ENCODE results near the gene GMEB2.

Gene GMEB2

DNA sequence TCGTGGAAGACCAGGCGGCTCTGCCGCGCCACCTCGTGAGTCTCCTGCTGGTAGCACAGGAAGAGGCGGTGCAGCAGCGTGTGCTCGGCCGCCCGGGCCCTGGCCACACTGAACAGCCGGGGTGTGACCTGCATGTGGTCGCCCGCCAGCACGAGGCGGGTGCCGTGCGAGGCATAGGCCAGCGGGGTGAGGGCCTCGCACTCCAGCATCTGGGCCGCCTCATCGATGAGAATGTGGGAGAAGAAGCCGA, 59.8 kb downstream of the GMEB2 start:
- no peak for TF ChIP-seq CTCF (IDR thresholded peaks at IDR 0.05; ENCODE audit: insufficient read depth, low read depth, low read length, missing control alignments)
- H3K4me3 ChIP-seq (ENCODE audit: low read length) = no peak overlapping the region
- DNase-seq (ENCODE audit: low read depth) = no peak

DNA sequence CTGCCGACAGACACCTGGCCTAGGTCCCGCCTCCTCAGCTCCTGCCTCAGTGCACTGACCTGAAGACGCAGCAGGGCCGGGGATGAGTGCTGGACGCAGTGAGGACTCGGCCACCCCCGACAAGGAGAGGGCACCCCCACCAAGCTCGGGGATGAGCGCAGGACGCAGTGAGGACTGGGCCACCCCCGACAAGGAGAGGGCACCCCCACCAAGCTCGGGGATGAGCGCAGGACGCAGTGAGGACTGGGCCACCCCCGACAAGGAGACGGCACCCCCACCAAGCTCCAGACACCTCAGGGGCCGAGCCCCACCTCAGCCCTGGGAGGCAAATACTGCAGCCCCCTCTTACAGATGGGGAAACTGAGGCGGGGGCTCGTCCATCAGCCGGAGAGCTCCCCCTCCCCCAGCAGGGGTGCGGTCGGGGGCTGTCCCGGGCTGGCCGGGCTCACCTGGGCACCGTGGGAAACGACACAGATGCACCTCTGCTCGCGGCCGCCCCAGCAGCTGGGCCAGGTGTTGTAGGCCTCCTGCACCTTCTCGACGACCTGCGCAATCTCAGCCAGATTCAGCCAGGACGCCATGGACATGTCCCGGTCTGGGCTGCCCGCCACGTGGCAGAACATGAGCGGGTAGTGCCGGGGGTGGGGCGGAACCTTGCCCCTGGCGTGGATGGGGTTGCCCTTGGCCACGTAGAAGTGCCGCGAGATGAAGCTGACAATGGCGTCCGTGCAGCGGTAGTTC, 60.3 kb downstream of the GMEB2 start:
- no peak for DNase-seq (ENCODE audit: low read depth)
- TF ChIP-seq CTCF (IDR thresholded peaks at IDR 0.05; ENCODE audit: insufficient read depth, low read depth, low read length, missing control alignments) = no peak
- H3K4me3 ChIP-seq (ENCODE audit: low read length) = no peak overlapping the region

DNA sequence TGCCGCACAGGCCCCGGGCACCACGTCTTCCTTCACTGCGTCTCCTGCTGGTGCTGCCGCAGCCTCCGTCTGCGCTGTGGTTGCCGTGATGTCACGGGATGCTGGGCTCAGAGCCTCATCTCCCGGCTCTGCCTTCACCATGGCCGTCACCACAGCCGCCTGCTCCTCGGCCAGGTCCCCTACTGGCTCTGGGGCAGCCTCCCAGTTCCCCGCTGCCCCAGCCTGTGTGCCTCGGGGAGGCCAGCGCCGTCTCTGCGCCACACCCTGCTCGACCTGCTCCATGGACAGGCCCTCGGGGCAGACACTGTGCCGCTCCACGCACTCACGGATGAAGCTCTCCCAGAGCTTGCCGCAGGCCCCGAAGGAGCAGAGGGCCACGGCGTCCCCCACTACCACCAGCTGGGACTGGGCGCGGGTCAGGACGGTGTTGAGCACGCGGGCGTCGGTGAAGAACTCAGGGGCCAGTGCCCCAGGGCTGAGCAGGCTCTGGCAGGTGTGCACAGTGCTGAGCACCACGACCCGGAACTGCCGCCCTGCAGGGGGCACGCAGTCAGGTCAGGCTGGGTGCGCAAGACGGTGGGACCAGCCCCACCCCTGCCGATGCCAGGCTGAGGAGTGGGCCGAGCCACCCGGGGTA, 61.1 kb downstream of the GMEB2 start:
- no peak for DNase-seq (ENCODE audit: low read depth)

DNA sequence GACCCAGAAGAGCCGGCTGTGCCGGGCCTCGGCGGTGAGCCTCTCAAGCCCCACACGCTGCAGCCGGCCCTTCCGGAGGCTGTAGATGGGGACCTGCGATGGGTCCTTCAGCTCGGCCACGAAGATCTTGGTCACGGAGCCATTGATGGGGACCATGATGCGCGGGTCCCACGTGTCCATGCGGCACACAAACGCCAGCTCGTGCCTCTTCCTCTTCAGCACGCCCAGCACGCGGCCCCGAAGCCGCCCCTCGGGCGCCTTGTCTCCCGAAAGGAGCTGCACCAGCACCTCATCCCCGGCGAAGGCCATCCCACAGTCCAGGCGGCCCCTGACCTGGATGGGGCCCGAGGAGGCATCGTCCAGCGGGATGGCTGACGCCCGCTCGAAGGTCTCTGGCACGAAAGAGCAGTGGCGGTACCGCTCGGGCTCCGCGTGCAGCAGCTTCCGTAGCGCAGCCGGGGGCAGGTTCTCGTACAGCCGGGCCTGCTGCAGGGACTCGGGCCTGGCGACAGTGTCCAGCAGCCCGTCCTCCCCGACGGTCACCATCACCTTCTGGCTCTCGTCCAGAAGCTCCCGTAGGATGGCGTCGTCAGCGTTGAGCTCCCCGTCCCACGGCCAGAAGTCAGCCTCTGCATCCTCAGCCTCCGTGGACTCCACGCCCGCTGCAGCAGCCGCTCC, 61.7 kb downstream of the GMEB2 start:
- H3K4me3 ChIP-seq (ENCODE audit: low read length) = no peak overlapping the region
- no peak for TF ChIP-seq CTCF (IDR thresholded peaks at IDR 0.05; ENCODE audit: insufficient read depth, low read depth, low read length, missing control alignments)
- no peak for DNase-seq (ENCODE audit: low read depth)

More for the DNA sequence above, 61.1 kb downstream of the GMEB2 start:
- TF ChIP-seq CTCF (IDR thresholded peaks at IDR 0.05; ENCODE audit: insufficient read depth, low read depth, low read length, missing control alignments) = no peak
- no peak overlapping the region for H3K4me3 ChIP-seq (ENCODE audit: low read length)

- H3K4me3 ChIP-seq (ENCODE audit: low read length) = no peak overlapping the region
- no peak for TF ChIP-seq CTCF (IDR thresholded peaks at IDR 0.05; ENCODE audit: insufficient read depth, low read depth, low read length, missing control alignments)
Observed at GRCh38 chr20:63564036-63564810, 62.7 kb downstream of the GMEB2 start.

DNA sequence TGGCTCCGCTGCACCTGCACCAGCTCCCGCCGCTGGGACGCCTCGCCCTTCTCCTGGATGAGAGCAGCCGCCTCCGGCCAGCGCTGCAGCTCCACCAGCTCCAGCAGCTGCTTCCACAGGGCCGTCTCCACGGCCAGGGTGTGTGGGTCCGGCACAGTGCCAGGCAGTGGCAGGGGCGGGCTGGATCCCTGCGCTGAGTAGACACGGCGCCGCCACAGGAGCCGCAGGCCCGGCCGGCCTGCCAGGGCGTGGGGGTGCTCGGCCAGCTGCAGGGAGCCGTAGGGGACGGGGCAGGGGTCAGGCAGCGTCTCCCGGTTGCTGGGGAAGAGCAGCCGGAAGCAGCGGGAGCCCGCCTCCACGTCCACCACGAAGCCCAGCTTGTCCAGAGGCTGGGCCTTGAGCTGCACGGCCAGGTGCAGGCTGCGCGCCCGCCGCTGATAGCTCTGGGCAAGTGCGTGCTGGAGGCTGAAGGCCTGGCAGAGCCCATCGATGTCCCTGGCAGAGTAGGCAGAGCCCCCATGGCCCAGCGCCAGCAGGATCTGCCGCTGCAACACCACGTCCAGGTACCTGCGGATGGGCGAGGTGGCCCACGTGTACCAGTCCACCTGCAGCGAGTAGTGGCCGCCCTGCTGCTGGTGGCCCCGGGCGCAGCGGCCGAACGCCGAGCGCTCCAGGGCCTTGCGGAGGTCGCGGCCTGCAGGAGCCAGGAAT, 63.5 kb downstream of the GMEB2 start:
- no peak for TF ChIP-seq CTCF (IDR thresholded peaks at IDR 0.05; ENCODE audit: insufficient read depth, low read depth, low read length, missing control alignments)

More at GRCh38 chr20:63564036-63564810, 62.7 kb downstream of the GMEB2 start:
- no peak for DNase-seq (ENCODE audit: low read depth)

More for the DNA sequence above, 63.5 kb downstream of the GMEB2 start:
- DNase-seq (ENCODE audit: low read depth) = no peak
- no peak overlapping the region for H3K4me3 ChIP-seq (ENCODE audit: low read length)
